Activated CD4-positive, alpha-beta T cell treated with anti-CD3 and anti-CD28 coated beads, Interleukin-2, amount 50 U/mL, for 16 hours (primary cell): Measurements from ENCODE around the gene DYRK2.
"Not testable (repeated sequence)": the region's sequence is repeated elsewhere in the genome, so short reads cannot be mapped to it uniquely, and the experiment has no call there.

Experiments used
- DNase-seq: peaks from one replicate; pipeline ENCODE4 v3.0.0-alpha.2; 2020

Gene DYRK2

GRCh38 chr12:67672507-67672906 is 24.0 kb downstream of the DYRK2 start:
- DNase-seq: not testable (repeated sequence)

- DNase-seq: not testable (repeated sequence)
Measured at GRCh38 chr12:67673509-67673908, 25.0 kb downstream of the DYRK2 start.

- DNase-seq: no peak
Measured at GRCh38 chr12:67674417-67674816, 25.9 kb downstream of the DYRK2 start.

GRCh38 chr12:67676624-67677023 is 28.1 kb downstream of the DYRK2 start:
- no peak for DNase-seq

GRCh38 chr12:67677166-67677565 is 28.6 kb downstream of the DYRK2 start:
- DNase-seq: no peak

GRCh38 chr12:67681105-67681778 is 32.7 kb downstream of the DYRK2 start:
- no peak for DNase-seq

GRCh38 chr12:67681941-67682620 is 33.5 kb downstream of the DYRK2 start:
- no peak for DNase-seq

GRCh38 chr12:67689385-67689784 is 40.8 kb downstream of the DYRK2 start:
- DNase-seq: no peak

- DNase-seq: no peak
Measured at GRCh38 chr12:67690656-67691055, 42.1 kb downstream of the DYRK2 start.

- no peak for DNase-seq
Measured at GRCh38 chr12:67691220-67691619, 42.7 kb downstream of the DYRK2 start.

GRCh38 chr12:67692135-67692534 is 43.6 kb downstream of the DYRK2 start:
- no peak for DNase-seq

- DNase-seq: no peak
Measured at GRCh38 chr12:67692966-67693365, 44.4 kb downstream of the DYRK2 start.

GRCh38 chr12:67693894-67694293 is 45.3 kb downstream of the DYRK2 start:
- DNase-seq: no peak

- DNase-seq: no peak
Measured at GRCh38 chr12:67694306-67694900, 45.9 kb downstream of the DYRK2 start.

- DNase-seq: no peak
Measured at GRCh38 chr12:67695974-67696373, 47.4 kb downstream of the DYRK2 start.

GRCh38 chr12:67697443-67697842 is 48.9 kb downstream of the DYRK2 start:
- DNase-seq: peak; percentile 45

- no peak for DNase-seq
Measured at GRCh38 chr12:67697967-67698366, 49.4 kb downstream of the DYRK2 start.

- peak; percentile 93 for DNase-seq
Measured at GRCh38 chr12:67698672-67699581, 50.4 kb downstream of the DYRK2 start.

- DNase-seq: no peak
Measured at GRCh38 chr12:67701121-67701520, 52.6 kb downstream of the DYRK2 start.

- DNase-seq: no peak
Measured at GRCh38 chr12:67702136-67702535, 53.6 kb downstream of the DYRK2 start.

- DNase-seq: no peak
Measured at GRCh38 chr12:67704071-67704470, 55.5 kb downstream of the DYRK2 start.

GRCh38 chr12:67705394-67706370 is 57.1 kb downstream of the DYRK2 start:
- no peak for DNase-seq
